GM19438 (cell line): ENCODE results near the gene ELOVL1.
"Not testable (repeated sequence)": the region's sequence is repeated elsewhere in the genome, so short reads cannot be mapped to it uniquely, and the experiment has no call there.

Source experiments
- ATAC-seq: cut with Tn5 transposase; IDR thresholded peaks from one replicate; pipeline ENCODE4 v1.9.1; 2021; ENCODE audit warnings: low read depth; ENCODE audit not compliant: unreplicated experiment

ELOVL1 gene

DNA sequence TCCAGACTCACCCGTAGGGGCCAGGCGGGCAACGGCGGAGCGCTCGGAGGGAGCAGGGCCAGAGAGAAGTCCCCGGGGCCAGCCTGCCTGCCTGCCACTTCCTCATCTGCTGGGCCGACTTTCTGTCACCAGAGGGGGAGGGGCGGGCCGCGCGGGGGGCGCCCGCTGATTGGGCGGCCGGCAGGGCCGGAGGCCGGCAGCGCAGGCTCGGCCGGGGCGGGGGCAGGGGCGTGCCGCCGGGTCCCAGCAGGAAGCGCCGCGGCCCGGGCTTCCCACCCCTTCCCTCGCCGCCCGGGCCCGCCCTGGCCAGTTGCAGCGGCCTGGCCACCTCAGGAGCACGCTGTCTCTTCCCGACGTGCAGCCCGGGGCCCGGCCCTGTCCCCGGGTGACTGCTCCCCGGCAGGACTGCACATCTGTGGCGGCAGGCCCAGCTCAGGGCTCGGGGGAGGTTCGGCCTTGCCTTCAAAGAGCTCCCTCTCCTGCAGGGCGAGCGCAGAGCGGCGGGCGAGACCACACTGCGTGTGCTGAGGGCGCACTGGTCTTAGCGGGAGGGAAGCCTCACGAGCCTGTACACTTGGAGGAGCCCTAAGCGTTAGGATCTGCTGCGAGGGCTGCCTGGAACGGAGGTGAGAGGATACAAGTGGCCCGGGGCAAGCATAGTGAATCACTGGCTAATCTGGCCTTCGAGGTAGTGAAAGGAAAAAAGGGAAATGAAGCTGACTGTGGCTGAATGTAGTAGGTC lies at the start of gene ELOVL1:
Gene ELOVL1, minus strand, starts transcription at position 108 of the 742 bp plus-strand sequence. CDS start 2,402 bp downstream, outside the sequence.
- ATAC-seq = peak; percentile 63

DNA sequence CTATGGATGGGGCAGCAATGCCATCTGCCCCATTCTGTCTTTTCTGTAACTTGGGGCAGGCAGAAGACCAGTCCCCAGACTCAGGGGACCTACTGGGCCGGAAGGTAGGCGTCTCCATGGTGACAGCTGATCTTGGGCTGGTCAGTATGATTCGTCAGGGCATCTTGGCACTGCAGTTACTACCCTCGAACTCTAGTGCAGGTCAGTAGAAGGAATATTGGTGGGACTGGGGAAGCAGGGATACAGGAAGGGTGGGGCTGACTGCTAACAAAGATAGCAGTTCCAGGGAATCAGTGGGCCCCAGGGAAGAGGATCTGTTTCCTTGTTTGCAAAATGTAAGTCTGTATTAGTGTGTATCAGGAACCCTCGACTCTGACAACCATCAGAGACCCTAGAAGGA lies 48.1 kb upstream of the ELOVL1 start:
- no peak for ATAC-seq

DNA sequence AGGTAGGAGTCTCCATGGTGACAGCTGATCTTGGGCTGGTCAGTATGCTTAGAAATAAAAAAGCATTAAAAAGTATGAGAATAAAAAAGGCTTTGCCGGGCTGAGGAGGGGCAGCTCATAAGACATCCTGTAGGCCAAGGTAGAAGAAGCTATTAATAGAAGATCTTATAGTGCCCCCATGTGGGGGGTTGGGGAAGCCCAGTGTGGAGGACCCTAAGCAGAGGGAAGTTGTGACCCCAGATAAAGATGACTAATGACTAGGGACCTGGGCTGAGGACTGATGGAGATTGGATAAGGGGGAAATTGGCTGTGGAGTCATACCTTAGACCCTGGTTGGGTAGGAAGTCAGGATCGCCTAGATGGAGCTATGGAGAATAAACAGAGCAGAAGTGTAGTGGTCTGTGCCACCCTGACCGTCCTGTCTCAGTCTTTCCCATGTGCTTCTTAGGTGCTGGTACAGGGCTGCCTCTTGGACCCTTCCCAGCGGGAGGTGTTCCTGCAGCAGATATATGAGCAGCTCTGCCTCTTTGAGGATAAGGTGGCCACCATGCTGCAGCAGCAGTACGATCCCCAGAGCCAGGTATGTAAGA lies 46.9 kb upstream of the ELOVL1 start:
- no peak for ATAC-seq

DNA sequence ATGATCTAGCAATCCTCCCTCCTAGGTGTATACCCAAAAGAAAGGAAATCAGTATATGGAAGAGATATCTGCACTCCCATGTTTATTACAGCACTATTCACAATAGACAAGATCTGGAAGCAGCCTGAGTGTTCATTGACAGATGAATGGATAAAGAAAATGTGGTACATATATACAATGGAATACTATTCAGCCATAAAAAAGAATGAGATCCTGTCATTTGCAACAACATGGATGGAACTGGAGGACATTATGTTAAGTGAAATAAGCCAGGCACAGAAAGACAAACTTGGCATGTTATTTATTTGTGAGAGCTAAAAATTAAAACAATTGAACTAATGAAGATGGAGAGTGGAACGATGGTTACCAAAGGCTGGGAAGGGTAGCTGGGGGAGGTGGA lies 45.6 kb upstream of the ELOVL1 start:
- ATAC-seq = not testable (repeated sequence)

- no peak for ATAC-seq
Measured at GRCh38 chr1:43410571-43410970, 42.8 kb upstream of the ELOVL1 start.

DNA sequence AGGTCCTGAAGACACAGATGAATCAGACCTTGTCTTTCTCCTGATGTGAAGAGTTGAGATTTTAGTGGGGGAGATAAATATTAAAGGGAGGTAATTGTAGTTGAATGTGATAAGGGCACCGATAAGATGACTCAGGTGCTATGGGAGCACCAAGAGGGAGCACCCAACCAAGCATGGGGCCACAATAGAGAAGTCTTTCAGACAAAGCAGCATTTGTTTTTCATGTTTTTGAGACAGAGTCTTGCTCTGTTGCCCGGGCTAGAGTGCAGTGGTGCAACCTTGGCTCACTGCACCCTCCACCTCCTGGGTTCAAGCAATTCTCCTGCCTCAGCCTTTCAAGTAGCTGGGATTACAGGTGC lies 38.0 kb upstream of the ELOVL1 start:
- no peak for ATAC-seq

GRCh38 chr1:43405219-43405875 lies 37.5 kb upstream of the ELOVL1 start:
- no peak for ATAC-seq

GRCh38 chr1:43404353-43404752 lies 36.5 kb upstream of the ELOVL1 start:
- no peak for ATAC-seq

GRCh38 chr1:43402089-43402865 lies 34.5 kb upstream of the ELOVL1 start:
- ATAC-seq = no peak

GRCh38 chr1:43400441-43400840 lies 32.6 kb upstream of the ELOVL1 start:
- ATAC-seq = not testable (repeated sequence)

GRCh38 chr1:43398227-43398626 lies 30.4 kb upstream of the ELOVL1 start:
- ATAC-seq = no peak

- ATAC-seq = no peak
Measured at GRCh38 chr1:43396059-43396458, 28.2 kb upstream of the ELOVL1 start.

- no peak for ATAC-seq
Measured at GRCh38 chr1:43395523-43395922, 27.7 kb upstream of the ELOVL1 start.

DNA sequence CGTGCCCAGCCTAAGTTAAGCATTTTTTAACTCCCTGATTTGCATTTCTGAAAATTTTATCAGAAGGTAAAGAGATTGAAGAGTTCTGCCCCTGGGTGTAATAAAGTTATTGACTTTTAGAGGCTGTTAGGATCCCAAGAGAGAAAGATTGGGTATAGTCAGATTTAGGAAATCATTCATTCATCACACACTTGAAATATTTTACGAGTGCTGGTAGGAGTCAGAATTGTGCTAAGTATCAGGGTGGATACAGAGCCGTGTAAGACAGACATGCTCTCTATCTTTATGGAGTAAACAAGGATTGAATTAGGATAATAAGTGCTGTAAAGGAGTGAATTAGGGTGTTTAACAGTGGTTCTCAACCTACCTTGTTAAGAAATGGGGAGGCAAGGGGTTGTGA lies 24.9 kb upstream of the ELOVL1 start:
- ATAC-seq = no peak

DNA sequence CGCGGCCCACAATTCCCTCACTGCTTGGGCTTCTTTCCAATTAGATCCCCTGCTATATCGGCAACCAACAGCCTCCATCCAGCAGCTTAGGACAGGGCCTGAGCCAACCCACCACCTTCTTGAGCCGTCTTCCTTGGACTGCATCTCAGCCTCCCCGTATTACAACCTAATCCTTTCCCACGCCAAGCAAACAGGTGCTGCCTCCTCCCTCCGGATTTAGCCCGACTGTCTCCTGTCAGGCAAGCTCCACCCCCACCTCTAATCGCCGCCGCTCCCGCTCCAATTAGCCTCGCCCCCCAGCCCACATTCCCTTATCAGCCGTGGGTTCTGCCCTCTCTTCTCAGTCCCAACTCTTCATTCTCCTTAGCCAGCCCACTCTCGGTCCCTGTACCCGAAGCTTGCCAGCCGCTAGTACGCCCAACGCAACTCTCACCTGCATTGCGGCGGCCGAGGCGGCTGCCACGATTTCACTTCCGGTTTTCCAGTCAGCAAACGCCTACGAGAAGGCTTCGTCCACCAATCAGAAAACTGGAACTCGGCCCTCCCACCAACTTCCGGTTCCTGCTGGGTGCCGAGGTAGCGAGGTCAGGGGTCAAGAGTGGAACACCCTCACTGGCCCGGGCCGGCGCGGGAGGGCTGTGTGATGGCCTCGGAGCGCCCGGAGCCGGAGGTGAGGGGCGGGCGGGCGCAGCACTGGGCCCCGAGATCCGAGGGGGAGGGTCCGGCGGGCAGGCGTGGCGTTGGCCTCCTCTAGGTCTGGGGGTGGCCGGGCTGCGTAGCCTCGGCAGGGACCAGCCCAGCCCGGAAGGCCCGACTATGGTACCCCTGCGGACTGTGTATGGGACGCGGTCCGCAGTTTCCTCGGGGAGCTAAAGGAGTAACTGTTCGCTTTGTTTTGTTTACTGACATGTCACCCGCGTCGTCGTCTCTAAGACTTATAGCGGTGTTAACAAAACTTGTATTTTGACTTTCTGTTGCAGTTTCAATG lies 21.8 kb upstream of the ELOVL1 start, which contains the start of the genes MED8 and SZT2:
Gene MED8, minus strand, starts transcription at position 475 of the 988 bp plus-strand sequence. Its CDS starts 36 bp downstream, at position 439.
Gene SZT2, plus strand, starts transcription at position 574 of the 988 bp plus-strand sequence. Its CDS starts 70 bp downstream, at position 644.
- peak; percentile 87 for ATAC-seq

- ATAC-seq = no peak
Measured at GRCh38 chr1:43388613-43389012, 20.8 kb upstream of the ELOVL1 start.

- no peak for ATAC-seq
Measured at GRCh38 chr1:43387976-43388599, 20.3 kb upstream of the ELOVL1 start.

GRCh38 chr1:43386676-43387075 lies 18.9 kb upstream of the ELOVL1 start:
- ATAC-seq = no peak

DNA sequence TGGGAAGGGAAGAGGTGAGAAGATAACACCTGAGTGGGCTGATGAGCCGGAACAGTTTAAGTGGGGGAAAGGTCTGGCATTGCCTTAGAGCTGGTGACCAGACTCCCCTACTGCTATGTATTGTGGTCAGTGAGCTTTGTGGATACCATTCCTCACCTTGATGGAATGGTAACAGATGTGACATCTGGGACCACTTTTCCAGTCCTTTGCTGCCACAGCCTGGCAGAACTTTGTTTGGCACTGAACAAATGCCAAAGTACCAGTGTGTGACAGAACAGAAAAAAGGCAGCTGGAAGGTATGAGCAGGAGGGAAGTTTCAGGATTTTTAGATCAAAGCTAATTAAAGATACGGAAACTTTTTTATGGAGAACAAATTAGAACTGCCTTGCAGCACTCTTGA lies 15.6 kb upstream of the ELOVL1 start:
- ATAC-seq = no peak
